Neural cell (in vitro differentiated cells): ENCODE data around the gene CPA1. TPM values are rescaled to one million over a fixed set of nuclear protein-coding genes. Genes with fewer than 3 reads are reported as not detected.

Experiments
- H2AFZ ChIP-seq: fragments of 200-600, 300-800 bp; sonication (generic), shearing (Covaris generic); 2 replicates; pipeline ENCODE4 v1.6.0; 2014; ENCODE audit warnings: low read depth, mild to moderate bottlenecking, antibody characterized with exemption, low read length, moderate library complexity
- H3F3A ChIP-seq: fragments of 200-600 bp; shearing (Covaris generic); 2 replicates; pipeline ENCODE4 v1.6.1; 2016; ENCODE audit warnings: mild to moderate bottlenecking, moderate library complexity, mixed read lengths, antibody characterized with exemption, low read length; ENCODE audit not compliant: insufficient read depth, poor library complexity, severe bottlenecking
- H3K27ac ChIP-seq: fragments of 200-600, 300-800 bp; sonication (generic), shearing (Covaris generic); 2 replicates; pipeline ENCODE4 v1.5.1; 2014; ENCODE audit warnings: mild to moderate bottlenecking, low read length, moderate library complexity
- H3K27me3 ChIP-seq: fragments of 300-800, 200-600 bp; sonication (generic), shearing (Covaris generic); 2 replicates; pipeline ENCODE4 v1.6.0; 2014; ENCODE audit warnings: mild to moderate bottlenecking, low read depth, low read length, moderate library complexity; ENCODE audit not compliant: insufficient read depth
- H3K36me3 ChIP-seq: fragments of 300-800, 200-600 bp; sonication (generic), shearing (Covaris generic); 2 replicates; pipeline ENCODE4 v1.5.1; 2014; ENCODE audit warnings: mild to moderate bottlenecking, antibody characterized with exemption, low read length, moderate library complexity; ENCODE audit not compliant: insufficient read depth
- H3K4me2 ChIP-seq: fragments of 300-800, 200-600 bp; sonication (generic), shearing (Covaris generic); 2 replicates; pipeline ENCODE4 v1.6.0; 2014; ENCODE audit warnings: mild to moderate bottlenecking, low read length
- H3K4me3 ChIP-seq: fragments of 300-800, 200-600 bp; sonication (generic), shearing (Covaris generic); 2 replicates; pipeline ENCODE4 v1.5.1; 2014; ENCODE audit warnings: mild to moderate bottlenecking, low read length, moderate library complexity
- H3K79me2 ChIP-seq: fragments of 200-600 bp; shearing (Covaris generic); replicated peaks from 2 replicates; pipeline ENCODE4 v1.6.0; 2014; ENCODE audit warnings: mild to moderate bottlenecking, low read length, moderate library complexity; ENCODE audit not compliant: insufficient read depth
- H3K9ac ChIP-seq: fragments of 300-800, 200-600 bp; sonication (generic), shearing (Covaris generic); 2 replicates; pipeline ENCODE4 v1.6.1; 2016; ENCODE audit warnings: mild to moderate bottlenecking, low read length, mixed read lengths
- H3K9me2 ChIP-seq: fragments of 200-600 bp; shearing (Covaris generic); 2 replicates; pipeline ENCODE4 v1.6.1; 2016; ENCODE audit warnings: mild to moderate bottlenecking, low read length, mixed read lengths; ENCODE audit not compliant: insufficient read depth
- H3K9me3 ChIP-seq: fragments of 200-600, 300-800 bp; sonication (generic), shearing (Covaris generic); 2 replicates; pipeline ENCODE4 v1.6.1; 2016; ENCODE audit warnings: mild to moderate bottlenecking, mixed run types, low read length, moderate library complexity, mixed read lengths
- H4K20me1 ChIP-seq: fragments of 200-600 bp; shearing (Covaris generic); 2 replicates; pipeline ENCODE4 v1.6.1; 2016; ENCODE audit warnings: mild to moderate bottlenecking, mixed run types; ENCODE audit not compliant: insufficient read depth
- CTCF ChIP-seq: fragments of 450-650 bp; IDR thresholded peaks from 2 replicates; pipeline ENCODE4 v1.5.1; 2014; ENCODE audit warnings: antibody characterized with exemption, mild to moderate bottlenecking, moderate library complexity; ENCODE audit not compliant: poor library complexity, severe bottlenecking
- EP300 ChIP-seq: fragments of 450-650 bp; conservative IDR thresholded peaks from 2 replicates; pipeline ENCODE4 v1.6.1; 2014; ENCODE audit warnings: antibody characterized with exemption, mild to moderate bottlenecking, moderate library complexity; ENCODE audit not compliant: poor library complexity, severe bottlenecking
- EZH2 ChIP-seq: fragments of 200-600, 300-800 bp; shearing (Covaris generic), sonication (generic); IDR thresholded peaks from 2 replicates; pipeline ENCODE4 v1.6.1; 2014; ENCODE audit warnings: antibody characterized with exemption, low read length, borderline replicate concordance, mild to moderate bottlenecking; ENCODE audit not compliant: insufficient read depth, poor library complexity, severe bottlenecking
- MXI1 ChIP-seq: fragments of 450-650 bp; conservative IDR thresholded peaks from 2 replicates; pipeline ENCODE4 v1.6.1; 2014; ENCODE audit warnings: antibody characterized with exemption, mild to moderate bottlenecking; ENCODE audit not compliant: poor library complexity, severe bottlenecking
- POLR2AphosphoS5 ChIP-seq: IDR thresholded peaks from 2 replicates; pipeline ENCODE4 v1.6.1; 2012
- SMC3 ChIP-seq: fragments of 450-650 bp; conservative IDR thresholded peaks from 2 replicates; pipeline ENCODE4 v1.6.1; 2014; ENCODE audit warnings: antibody characterized with exemption, mild to moderate bottlenecking, moderate library complexity; ENCODE audit not compliant: poor library complexity
- polyA plus RNA-seq: library from polyadenylated mRNA; depleted of rRNA; stranded (reverse); fragments of >200 nt; gene quantifications from 2 replicates; pipeline ENCODE4 v1.2.3, GENCODE V29; 2014
- TF ChIP-seq, protein P1 (sequence below): IDR thresholded peaks from 2 replicates; pipeline ENCODE4 v1.6.1; 2012; ENCODE audit warnings: borderline replicate concordance

Gene CPA1
- polyA plus RNA-seq, 1 donor from 2014 or later: not detected

DNA sequence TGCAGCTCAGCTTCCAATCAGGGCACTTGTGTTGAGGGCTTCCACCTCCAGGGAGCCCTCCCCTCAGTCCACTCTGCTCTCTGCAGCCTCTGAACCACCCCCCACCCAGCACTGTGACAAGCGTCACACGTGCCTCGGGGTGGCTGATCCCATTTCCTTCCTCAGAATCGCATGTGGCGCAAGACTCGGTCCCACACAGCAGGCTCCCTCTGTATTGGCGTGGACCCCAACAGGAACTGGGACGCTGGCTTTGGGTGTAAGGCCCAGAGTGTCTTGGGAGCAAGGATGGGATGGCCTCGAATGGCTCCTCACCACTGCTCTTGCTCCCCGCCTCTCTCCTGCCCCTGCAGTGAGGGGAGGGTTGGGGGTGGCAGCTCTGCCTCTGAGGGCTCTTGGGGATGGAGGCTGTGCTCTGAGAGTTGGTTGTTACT is 4.1 kb downstream of the CPA1 start (continued):
- no peak for TF ChIP-seq CTCF

- Histone ChIP-seq H3K27ac (no peak overlapping the region), H3K79me2 (no peaks in the 10 kb centered on the region), H3K4me3 (no peak overlapping the region), H3K36me3 (no peaks in the 10 kb centered on the region), H2AFZ (no peak overlapping the region), H3K9ac (no peak overlapping the region), H3F3A (no peaks in the 10 kb centered on the region), H3K9me2 (no peaks in the 10 kb centered on the region), H4K20me1 (no peaks in the 10 kb centered on the region), H3K9me3 (no peaks in the 10 kb centered on the region), H3K4me2 (no peak overlapping the region), H3K27me3 (no peaks in the 10 kb centered on the region)
- no peak for TF ChIP-seq MXI1
- TF ChIP-seq CTCF: no peak
- no peak for TF ChIP-seq POLR2AphosphoS5
- no peak for TF ChIP-seq EZH2
- TF ChIP-seq, protein P1, sequence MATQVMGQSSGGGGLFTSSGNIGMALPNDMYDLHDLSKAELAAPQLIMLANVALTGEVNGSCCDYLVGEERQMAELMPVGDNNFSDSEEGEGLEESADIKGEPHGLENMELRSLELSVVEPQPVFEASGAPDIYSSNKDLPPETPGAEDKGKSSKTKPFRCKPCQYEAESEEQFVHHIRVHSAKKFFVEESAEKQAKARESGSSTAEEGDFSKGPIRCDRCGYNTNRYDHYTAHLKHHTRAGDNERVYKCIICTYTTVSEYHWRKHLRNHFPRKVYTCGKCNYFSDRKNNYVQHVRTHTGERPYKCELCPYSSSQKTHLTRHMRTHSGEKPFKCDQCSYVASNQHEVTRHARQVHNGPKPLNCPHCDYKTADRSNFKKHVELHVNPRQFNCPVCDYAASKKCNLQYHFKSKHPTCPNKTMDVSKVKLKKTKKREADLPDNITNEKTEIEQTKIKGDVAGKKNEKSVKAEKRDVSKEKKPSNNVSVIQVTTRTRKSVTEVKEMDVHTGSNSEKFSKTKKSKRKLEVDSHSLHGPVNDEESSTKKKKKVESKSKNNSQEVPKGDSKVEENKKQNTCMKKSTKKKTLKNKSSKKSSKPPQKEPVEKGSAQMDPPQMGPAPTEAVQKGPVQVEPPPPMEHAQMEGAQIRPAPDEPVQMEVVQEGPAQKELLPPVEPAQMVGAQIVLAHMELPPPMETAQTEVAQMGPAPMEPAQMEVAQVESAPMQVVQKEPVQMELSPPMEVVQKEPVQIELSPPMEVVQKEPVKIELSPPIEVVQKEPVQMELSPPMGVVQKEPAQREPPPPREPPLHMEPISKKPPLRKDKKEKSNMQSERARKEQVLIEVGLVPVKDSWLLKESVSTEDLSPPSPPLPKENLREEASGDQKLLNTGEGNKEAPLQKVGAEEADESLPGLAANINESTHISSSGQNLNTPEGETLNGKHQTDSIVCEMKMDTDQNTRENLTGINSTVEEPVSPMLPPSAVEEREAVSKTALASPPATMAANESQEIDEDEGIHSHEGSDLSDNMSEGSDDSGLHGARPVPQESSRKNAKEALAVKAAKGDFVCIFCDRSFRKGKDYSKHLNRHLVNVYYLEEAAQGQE: no peak
- no peak for TF ChIP-seq EP300
Measured at GRCh38 chr7:130384841-130385599, 4.7 kb downstream of the CPA1 start.

GRCh38 chr7:130385600-130386066 is 5.3 kb downstream of the CPA1 start:
- Histone ChIP-seq H3K36me3 (no peaks in the 10 kb centered on the region), H3K9ac (no peak overlapping the region), H3K27ac (no peak overlapping the region), H3K4me2 (no peak overlapping the region), H3K4me3 (no peak overlapping the region), H3K9me3 (no peaks in the 10 kb centered on the region), H4K20me1 (no peaks in the 10 kb centered on the region), H3K27me3 (no peaks in the 10 kb centered on the region), H3K79me2 (no peaks in the 10 kb centered on the region), H3F3A (no peaks in the 10 kb centered on the region), H3K9me2 (no peaks in the 10 kb centered on the region), H2AFZ (no peak overlapping the region)
- TF ChIP-seq, protein P1: no peak
- TF ChIP-seq CTCF (no peak), SMC3 (no peak)
